Spleen (tissue), 11 donors: Measurements from ENCODE around the gene SLC38A3. TPM values are rescaled to one million over a fixed set of nuclear protein-coding genes. Genes with fewer than 3 reads are reported as not detected.

Source experiments
- DNase-seq: peaks from one replicate; pipeline ENCODE4 v3.0.0-alpha.2; 2020
- H3K27ac ChIP-seq, 8 donors: fragments of 200-600 bp; sonication (generic) in 7 of 8; 1 replicate in 4 of 8; 2 replicates in 4 of 8; pipeline versions ENCODE4 v1.5.0 to v1.8.0; 2016 to 2021; ENCODE audit warnings: inconsistent platforms in 4 of 8, mild to moderate bottlenecking in 4 of 8, moderate library complexity in 1 of 8
- H3K27me3 ChIP-seq, 7 donors: fragments of 200-600 bp; sonication (generic) in 6 of 7; replicated peaks in 1 of 7; 1 replicate in 4 of 7; 2 replicates in 3 of 7; pipeline versions ENCODE4 v1.5.0 to v1.8.0; 2016 to 2021; ENCODE audit warnings: inconsistent platforms in 3 of 7, mild to moderate bottlenecking in 1 of 7
- H3K36me3 ChIP-seq, 6 donors: fragments of 200-600 bp; sonication (generic) in 5 of 6; 1 replicate in 4 of 6; 2 replicates in 2 of 6; pipeline versions ENCODE4 v1.5.0 to v1.8.0; 2016 to 2021; ENCODE audit warnings: inconsistent platforms in 2 of 6
- H3K4me1 ChIP-seq, 6 donors: fragments of 200-600 bp; sonication (generic) in 5 of 6; 1 replicate in 3 of 6; 2 replicates in 3 of 6; pipeline versions ENCODE4 v1.5.0 to v1.8.0; 2016 to 2021; ENCODE audit warnings: inconsistent platforms in 3 of 6
- H3K4me3 ChIP-seq, 8 donors: fragments of 200-600 bp; sonication (generic) in 7 of 8; 1 replicate in 4 of 8; 2 replicates in 4 of 8; pipeline versions ENCODE4 v1.5.0 to v1.8.0; 2016 to 2021; ENCODE audit warnings: inconsistent platforms in 4 of 8, mild to moderate bottlenecking in 4 of 8, moderate library complexity in 2 of 8
- H3K9me3 ChIP-seq, 8 donors: fragments of 200-600 bp; sonication (generic) in 7 of 8; 1 replicate in 4 of 8; 2 replicates in 4 of 8; pipeline versions ENCODE4 v1.5.0 to v1.8.0; 2016 to 2021; ENCODE audit warnings: inconsistent platforms in 4 of 8
- POLR2A ChIP-seq, 3 donors: fragments of 450-650 bp; IDR thresholded peaks; one replicate each; pipeline ENCODE4 v1.5.1; 2017; ENCODE audit warnings: antibody characterized with exemption in 3 of 3, mild to moderate bottlenecking in 1 of 3
- POLR2AphosphoS5 ChIP-seq, 3 donors: sonication (generic); formaldehyde crosslinking; IDR thresholded peaks; one replicate each; pipeline ENCODE4 v1.5.1; 2017; ENCODE audit warnings: antibody characterized with exemption in 3 of 3
- WGBS, 5 donors: extraction: QIAGEN DNeasy Blood & Tissue Kit in 3 of 5; methylation state at CpG; one replicate each; pipeline versions ENCODE4 v1.1.5 to v1.1.7; 2013 to 2018; 5-methylcytosine and 5-hydroxymethylcytosine counted together
- intact Hi-C: fragments of 100-400 bp; cut with DNase I; formaldehyde crosslinking; loops from one replicate; pipeline ENCODE4 v1.15.0; 2023; ENCODE audit warnings: low total_unique reads
- polyA plus RNA-seq, 3 donors: library from polyadenylated mRNA; stranded (reverse); fragments of 200-250 nt; gene quantifications; one replicate each; pipeline ENCODE4 v1.2.1, GENCODE V29; 2013
- total RNA-seq, 7 donors: library from RNA; depleted of rRNA in 3 of 7; stranded (reverse); fragments of >200 nt in 3 of 7; fragmentation: NEBNext Ultra II Directional in 4 of 7; extraction: Animal tissue kit (Norgen Biotek cat#: 25700) in 4 of 7; gene quantifications; one replicate each; pipeline versions ENCODE4 v1.1.0 to v1.2.1, GENCODE V29; 2016 to 2021
- TF ChIP-seq, protein P1 (sequence below), 11 experiments: fragments of 200-600 bp in 7 of 11; fragments of 450-650 bp in 4 of 11; sonication (generic) in 4 of 11; IDR thresholded peaks in 8 of 11; conservative IDR thresholded peaks in 3 of 11; 1 replicate in 7 of 11; 2 replicates in 4 of 11; pipeline versions ENCODE4 v1.4.0 to v1.8.0; 2016 to 2021; ENCODE audit warnings: antibody characterized with exemption in 11 of 11, inconsistent platforms in 4 of 11, mild to moderate bottlenecking in 1 of 11
- donor health status: healthy with polysubstance abuse.
- donor health status: DM: no; HTN: no; CAD: no; lungs with moderate emphysema.
- donor health status: DM: no; HTN: no; CAD: no.
- donor health status: Bipolar disorder and iron deficiency.
- donor health status: healthy.
- donor health status: DM: no; HTN: no; CAD: no.
- donor health status: DM: yes; HTN: yes; CAD: no.

The SLC38A3 gene
- total and polyA plus RNA-seq, 10 donors: 0.02 to 0.07 TPM; not detected in 8

DNA sequence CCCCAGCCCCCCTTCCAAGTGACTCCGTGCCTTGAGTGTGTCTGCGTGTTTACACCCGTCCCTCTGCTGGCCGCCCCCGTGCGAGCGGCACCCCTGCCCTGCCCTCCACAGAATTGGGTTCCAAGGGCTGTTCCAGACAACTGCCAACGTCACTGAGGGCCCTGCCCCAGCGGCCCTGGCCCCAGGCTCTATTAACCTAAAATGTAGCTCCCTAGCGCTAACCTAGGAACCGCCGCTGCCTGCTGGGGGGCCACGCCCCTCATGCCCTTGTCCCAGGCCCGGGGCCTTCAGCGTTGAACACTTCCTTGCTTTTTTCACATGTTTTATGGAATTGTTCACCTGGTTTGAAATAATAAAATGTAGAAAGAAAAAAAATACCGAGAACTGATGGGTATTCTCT, 53.9 kb downstream of the SLC38A3 start:
- no peaks in the 10 kb centered on the region for H3K9me3 ChIP-seq
- TF ChIP-seq POLR2A (IDR thresholded peaks at IDR 0.05): no peak
- peak in 2 of 3 donors; percentile 13 to 62 for TF ChIP-seq POLR2AphosphoS5 (IDR thresholded peaks at IDR 0.05)
- H3K27ac ChIP-seq: peak overlapping the region; percentile 88 to 99 (median 94)
- H3K4me1 ChIP-seq: peaks cover 23 to 88% (median 59%) of the 10 kb centered on the region in 6 donors
- peak overlapping the region in 1 of 8 donors; percentile 68 for H3K4me3 ChIP-seq
- intact Hi-C loops: no loop called here
- no peaks in the 10 kb centered on the region for H3K27me3 ChIP-seq
- peaks cover 0 to 57% (median 53%) of the 10 kb centered on the region in 6 donors for H3K36me3 ChIP-seq
- WGBS, 5 donors: 72 to 82% (median 79%) methylated on average over 16 of the region's 16 CpGs
- no peak for DNase-seq

DNA sequence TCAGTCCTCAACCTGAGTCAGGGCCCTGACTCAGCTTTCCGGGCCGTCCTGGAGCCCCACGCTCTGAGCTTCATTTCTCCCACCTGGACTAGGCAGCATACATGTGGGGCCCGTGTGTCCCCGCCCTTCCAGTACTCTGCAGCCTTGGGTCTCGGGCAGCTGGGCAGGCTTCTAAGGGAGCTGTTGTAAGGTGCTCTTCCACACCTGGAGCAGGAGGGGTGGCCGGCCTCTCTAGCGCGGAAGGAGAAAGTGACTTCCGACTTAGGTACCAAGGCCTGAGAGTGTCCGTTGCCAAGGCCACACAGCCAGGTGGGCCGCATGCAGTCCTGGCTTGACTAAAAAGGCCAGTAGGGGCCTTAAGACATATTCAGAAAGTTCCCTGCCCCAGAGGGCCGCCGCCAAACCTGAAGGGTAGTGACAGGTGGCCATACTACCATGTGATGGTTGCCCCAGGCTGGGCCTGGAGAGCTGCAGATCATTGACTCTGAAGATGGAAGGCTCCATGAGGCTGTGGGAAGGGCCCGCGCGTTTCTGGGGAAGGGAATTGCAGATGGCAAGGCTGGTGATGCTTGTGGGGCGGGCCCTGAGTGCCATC, 54.5 kb downstream of the SLC38A3 start:
- H3K36me3 ChIP-seq: peaks cover 0 to 52% (median 47%) of the 10 kb centered on the region in 6 donors
- DNase-seq: no peak
- TF ChIP-seq, protein P1, sequence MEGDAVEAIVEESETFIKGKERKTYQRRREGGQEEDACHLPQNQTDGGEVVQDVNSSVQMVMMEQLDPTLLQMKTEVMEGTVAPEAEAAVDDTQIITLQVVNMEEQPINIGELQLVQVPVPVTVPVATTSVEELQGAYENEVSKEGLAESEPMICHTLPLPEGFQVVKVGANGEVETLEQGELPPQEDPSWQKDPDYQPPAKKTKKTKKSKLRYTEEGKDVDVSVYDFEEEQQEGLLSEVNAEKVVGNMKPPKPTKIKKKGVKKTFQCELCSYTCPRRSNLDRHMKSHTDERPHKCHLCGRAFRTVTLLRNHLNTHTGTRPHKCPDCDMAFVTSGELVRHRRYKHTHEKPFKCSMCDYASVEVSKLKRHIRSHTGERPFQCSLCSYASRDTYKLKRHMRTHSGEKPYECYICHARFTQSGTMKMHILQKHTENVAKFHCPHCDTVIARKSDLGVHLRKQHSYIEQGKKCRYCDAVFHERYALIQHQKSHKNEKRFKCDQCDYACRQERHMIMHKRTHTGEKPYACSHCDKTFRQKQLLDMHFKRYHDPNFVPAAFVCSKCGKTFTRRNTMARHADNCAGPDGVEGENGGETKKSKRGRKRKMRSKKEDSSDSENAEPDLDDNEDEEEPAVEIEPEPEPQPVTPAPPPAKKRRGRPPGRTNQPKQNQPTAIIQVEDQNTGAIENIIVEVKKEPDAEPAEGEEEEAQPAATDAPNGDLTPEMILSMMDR (IDR thresholded peaks at IDR 0.05 in 8 of 11, conservative IDR thresholded peaks at IDR 0.05 in 3 of 11): no peak
- peak overlapping the region in 5 of 8 donors; percentile 38 to 68 (median 42) for H3K4me3 ChIP-seq
- H3K27ac ChIP-seq: peak overlapping the region; percentile 88 to 99 (median 94)
- 47 to 58% (median 55%) methylated on average over 13 to 18 of the region's 18 CpGs for WGBS, 5 donors
- peaks cover 17 to 88% (median 55%) of the 10 kb centered on the region in 6 donors for H3K4me1 ChIP-seq
- H3K9me3 ChIP-seq: no peaks in the 10 kb centered on the region
- intact Hi-C loops: no loop called here
- H3K27me3 ChIP-seq: no peaks in the 10 kb centered on the region

DNA sequence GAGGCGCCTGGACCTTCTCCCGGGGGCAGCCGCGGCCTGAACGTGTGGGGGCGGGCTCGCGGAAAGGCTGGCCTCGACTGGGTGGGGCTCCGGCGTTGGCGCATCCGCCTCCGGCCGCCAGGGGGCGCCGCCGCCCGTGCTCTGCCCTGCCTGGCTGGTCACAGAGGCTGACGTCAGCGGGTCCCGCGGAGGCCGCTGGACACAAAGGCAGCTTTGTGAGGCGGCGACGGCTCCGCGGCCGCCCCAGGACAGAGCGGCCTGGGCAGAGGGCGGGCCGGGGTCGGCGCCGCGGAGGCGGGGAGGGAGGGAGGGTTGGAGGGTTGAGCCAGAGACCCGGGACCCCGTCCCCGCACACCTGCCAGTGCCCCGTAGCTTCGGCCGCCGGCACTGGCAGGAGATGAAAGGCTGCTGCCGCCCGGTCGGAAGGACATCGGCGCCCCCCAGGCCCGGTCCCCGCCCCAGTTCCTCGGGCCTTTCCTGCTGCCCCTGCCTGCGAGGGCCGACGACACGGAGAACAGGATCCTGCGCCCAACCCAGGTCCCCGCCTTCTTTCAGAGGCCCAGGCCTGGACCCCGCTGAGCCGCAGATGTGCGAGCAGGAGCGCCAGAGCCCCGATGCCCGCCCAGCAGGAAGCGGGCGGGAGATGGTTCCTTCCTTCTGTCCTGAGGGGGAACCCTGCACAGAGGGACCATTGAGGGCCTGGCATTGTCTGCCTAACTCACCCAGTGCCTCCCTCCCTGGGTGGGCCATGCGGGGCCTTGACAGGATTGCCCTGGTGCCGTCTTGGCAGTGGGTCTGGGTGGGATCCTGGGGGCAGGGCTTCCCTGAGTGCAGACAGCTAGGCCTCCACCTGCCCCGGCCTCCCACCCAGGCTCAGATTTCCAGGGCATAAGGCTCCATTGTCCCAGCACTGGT, 55.2 kb downstream of the SLC38A3 start:
- peak overlapping the region in 7 of 8 donors; percentile 29 to 68 (median 40) for H3K4me3 ChIP-seq
- intact Hi-C loops: no loop called here
- H3K4me1 ChIP-seq: peaks cover 12 to 86% (median 49%) of the 10 kb centered on the region in 6 donors

DNA sequence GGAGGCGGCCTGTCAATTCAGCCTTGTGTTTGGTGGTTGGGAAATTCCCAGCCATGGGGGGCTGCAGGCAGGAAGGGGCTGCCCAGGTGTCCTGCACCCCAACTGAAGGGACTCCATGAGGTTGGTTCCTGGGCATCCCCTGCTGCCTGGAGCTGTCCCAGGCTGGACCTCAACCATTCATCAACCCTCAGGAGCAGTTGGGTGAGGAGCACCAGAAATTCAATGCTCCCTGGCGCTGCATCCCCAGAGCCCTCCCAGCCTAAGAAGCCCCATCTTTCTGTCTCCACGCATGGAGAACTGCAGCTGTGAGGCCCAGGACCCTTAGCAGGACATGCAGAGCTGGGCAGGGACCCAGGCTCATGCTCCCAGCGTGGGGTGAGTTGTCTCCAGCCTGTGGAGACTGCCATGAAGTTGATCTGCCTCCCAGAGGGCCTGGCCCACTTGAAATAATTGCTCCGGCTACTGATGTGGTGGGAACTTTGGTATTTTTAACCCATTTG, 55.9 kb downstream of the SLC38A3 start:
- TF ChIP-seq POLR2A (IDR thresholded peaks at IDR 0.05): no peak
- TF ChIP-seq, protein P1 (IDR thresholded peaks at IDR 0.05 in 8 of 11, conservative IDR thresholded peaks at IDR 0.05 in 3 of 11): no peak
- no peak for TF ChIP-seq POLR2AphosphoS5 (IDR thresholded peaks at IDR 0.05)
- intact Hi-C loops: no loop called here
- 64 to 86% (median 80%) methylated on average over 5 of the region's 5 CpGs for WGBS, 5 donors
- DNase-seq: peak; percentile 77
- no peaks in the 10 kb centered on the region for H3K9me3 ChIP-seq
- H3K36me3 ChIP-seq: peaks cover 0 to 37% (median 33%) of the 10 kb centered on the region in 6 donors
- H3K4me3 ChIP-seq: peak overlapping the region in 4 of 8 donors; percentile 38 to 68 (median 44)
- peak overlapping the region; percentile 88 to 99 (median 94) for H3K27ac ChIP-seq
- H3K27me3 ChIP-seq: peaks cover 0 to under 1% (median 0%) of the 10 kb centered on the region in 7 donors
- H3K4me1 ChIP-seq: peaks cover 11 to 86% (median 45%) of the 10 kb centered on the region in 6 donors

More for the DNA sequence above, 55.2 kb downstream of the SLC38A3 start:
- Histone ChIP-seq H3K9me3 (no peaks in the 10 kb centered on the region), H3K27me3 (no peaks in the 10 kb centered on the region), H3K27ac (peak overlapping the region; percentile 88 to 99 (median 94)), H3K36me3 (peaks cover 0 to 44% (median 40%) of the 10 kb centered on the region in 6 donors)
- TF ChIP-seq POLR2A (IDR thresholded peaks at IDR 0.05): peak in 1 of 3 donors; percentile 4
- TF ChIP-seq, protein P1 (IDR thresholded peaks at IDR 0.05 in 8 of 11, conservative IDR thresholded peaks at IDR 0.05 in 3 of 11): peak; percentile 95 to 100 (median 99)
- peak; percentile 89 to 93 (median 91) for TF ChIP-seq POLR2AphosphoS5 (IDR thresholded peaks at IDR 0.05)
- WGBS, 5 donors: 2 to 7% (median 3%) methylated on average over 23 to 70 of the region's 70 CpGs
- peak; percentile 99 for DNase-seq
